SU-DHL-6 (cell line): ENCODE data around the gene ELP1.

ENCODE experiments used
- CTCF ChIP-seq: fragments of 200-600 bp; sonication (generic); IDR thresholded peaks from one replicate; pipeline ENCODE4 v1.5.1; 2017; ENCODE audit warnings: antibody characterized with exemption, mild to moderate bottlenecking, low read length, moderate library complexity; ENCODE audit not compliant: insufficient read depth, poor library complexity, severe bottlenecking
- EZH2phosphoT487 ChIP-seq: fragments of 200-600 bp; sonication (generic), shearing (Covaris generic); conservative IDR thresholded peaks from 2 replicates; pipeline ENCODE4 v1.6.1; 2018; ENCODE audit warnings: mild to moderate bottlenecking, antibody characterized with exemption, low read length, moderate library complexity, mixed read lengths

GRCh38 chr9:108863891-108864290 lies 70.0 kb downstream of the ELP1 start:
- TF ChIP-seq CTCF (no peak), EZH2phosphoT487 (no peak)
